Neural crest cell (in vitro differentiated cells): Measurements from ENCODE around the gene VPS13C. TPM values are rescaled to one million over a fixed set of nuclear protein-coding genes. Genes with fewer than 3 reads are reported as not detected.

Experiments
- DNase-seq: peaks from one replicate; pipeline ENCODE4 v3.0.0; 2021; ENCODE audit warnings: low read depth, mixed read lengths, low spot score
- H3K27ac Mint-ChIP-seq: one replicate; pipeline ENCODE4 v1.8.0; 2021; ENCODE audit warnings: mild to moderate bottlenecking, mixed read lengths; ENCODE audit not compliant: unreplicated experiment
- H3K27me3 Mint-ChIP-seq: 2 replicates; pipeline ENCODE4 v1.8.0; 2021; ENCODE audit warnings: low read depth, mild to moderate bottlenecking, mixed read lengths
- H3K36me3 Mint-ChIP-seq: 2 replicates; pipeline ENCODE4 v1.8.0; 2021; ENCODE audit warnings: low read depth, mild to moderate bottlenecking, mixed read lengths
- H3K4me1 Mint-ChIP-seq: 2 replicates; pipeline ENCODE4 v1.8.0; 2021; ENCODE audit warnings: mixed read lengths
- H3K4me3 Mint-ChIP-seq: one replicate; pipeline ENCODE4 v1.8.0; 2021; ENCODE audit warnings: mild to moderate bottlenecking, mixed read lengths
- H3K9me3 Mint-ChIP-seq: 2 replicates; pipeline ENCODE4 v1.8.0; 2021; ENCODE audit warnings: mixed read lengths
- CTCF ChIP-seq: fragments of 200-600 bp; sonication (generic); conservative IDR thresholded peaks from 2 replicates; pipeline ENCODE4 v1.5.0; 2021; ENCODE audit warnings: antibody characterized with exemption, mild to moderate bottlenecking
- total RNA-seq: library from RNA; stranded (reverse); gene quantifications from 2 replicates; pipeline ENCODE4 v1.2.1, GENCODE V29; 2021

The VPS13C gene
- total RNA-seq, 1 donor from 2014 or later, result 33.1 TPM

DNA sequence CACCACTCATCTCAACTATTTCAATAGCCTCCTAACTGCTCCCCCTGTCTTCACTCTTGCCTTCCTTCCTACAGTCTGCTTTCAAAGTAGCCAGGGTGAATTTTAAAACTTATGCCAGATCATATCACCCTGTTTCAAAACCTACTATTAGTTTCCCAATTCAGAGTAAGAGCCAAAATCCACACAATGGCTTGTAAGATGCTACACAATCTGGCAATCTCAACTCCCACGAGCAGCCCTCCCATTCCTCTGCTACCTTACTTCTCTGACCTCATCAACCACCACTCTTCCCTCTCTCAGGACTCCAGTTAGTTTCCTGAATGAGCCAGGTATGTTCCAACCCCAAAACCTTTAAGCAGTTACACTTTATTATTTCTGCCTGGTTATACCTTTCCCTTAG, 62.5 kb downstream of the VPS13C start:
- no peaks in the 10 kb centered on the region for H3K27me3 Mint-ChIP-seq

DNA sequence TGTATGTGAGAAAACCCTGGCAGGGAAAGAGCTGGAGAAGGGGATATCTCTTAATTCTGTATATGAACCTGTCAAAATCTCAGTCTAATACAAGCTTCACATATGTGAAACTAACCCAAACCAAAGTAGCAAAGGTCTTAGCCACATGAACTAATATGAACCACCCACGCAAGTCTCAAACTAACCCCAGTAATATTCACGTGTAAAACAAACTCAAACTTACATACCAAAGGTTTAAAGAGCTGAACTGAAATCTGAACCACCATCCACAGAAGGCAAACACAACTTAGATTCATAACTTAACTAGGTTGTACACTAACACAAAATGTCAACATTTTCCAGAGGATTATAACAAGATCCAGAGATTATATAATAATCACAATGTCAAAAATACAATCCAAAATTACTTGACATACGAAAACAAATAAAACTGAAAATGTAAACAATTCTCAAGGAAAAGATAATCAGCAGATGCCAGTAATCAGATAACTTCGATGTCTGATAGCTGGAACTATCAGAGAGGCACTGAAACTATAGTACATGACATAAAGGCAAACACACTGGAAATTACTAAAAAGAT, 64.1 kb downstream of the VPS13C start:
- Mint-ChIP-seq H3K36me3 (peaks cover 8% of the 10 kb centered on the region), H3K27ac (no peak overlapping the region), H3K4me1 (no peaks in the 10 kb centered on the region), H3K27me3 (no peaks in the 10 kb centered on the region), H3K4me3 (no peak overlapping the region), H3K9me3 (no peaks in the 10 kb centered on the region)
- TF ChIP-seq CTCF, result no peak
- DNase-seq, result no peak

More for the DNA sequence above, 62.5 kb downstream of the VPS13C start:
- H3K36me3 Mint-ChIP-seq, result peaks cover 8% of the 10 kb centered on the region
- no peaks in the 10 kb centered on the region for H3K9me3 Mint-ChIP-seq
- DNase-seq, result no peak
- no peak overlapping the region for H3K27ac Mint-ChIP-seq
- no peak for TF ChIP-seq CTCF
- H3K4me1 Mint-ChIP-seq, result no peaks in the 10 kb centered on the region
- no peak overlapping the region for H3K4me3 Mint-ChIP-seq

DNA sequence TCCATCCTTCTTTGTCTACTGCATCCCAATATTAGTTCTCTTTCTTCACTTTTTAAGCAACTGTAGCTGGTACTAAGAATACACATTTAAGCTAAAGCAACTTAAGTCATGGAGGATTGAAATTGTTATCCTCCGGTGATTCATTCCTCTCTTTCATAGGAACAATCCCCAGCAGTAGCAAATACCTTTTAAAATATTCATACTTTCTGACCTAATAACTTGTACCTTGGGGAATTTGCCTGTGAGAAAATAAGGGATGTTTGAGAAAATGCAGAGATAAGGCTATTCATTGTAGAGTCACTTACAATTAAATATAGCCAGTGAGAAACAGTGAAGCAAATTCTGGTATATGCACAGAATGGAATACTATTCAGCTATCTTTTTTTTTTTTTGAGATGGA, 66.0 kb downstream of the VPS13C start:
- TF ChIP-seq CTCF, result no peak
- no peaks in the 10 kb centered on the region for H3K4me1 Mint-ChIP-seq
- no peak for DNase-seq
- no peaks in the 10 kb centered on the region for H3K27me3 Mint-ChIP-seq
- no peak overlapping the region for H3K4me3 Mint-ChIP-seq
- no peak overlapping the region for H3K27ac Mint-ChIP-seq
- peaks cover 12% of the 10 kb centered on the region for H3K36me3 Mint-ChIP-seq
- H3K9me3 Mint-ChIP-seq, result no peaks in the 10 kb centered on the region

DNA sequence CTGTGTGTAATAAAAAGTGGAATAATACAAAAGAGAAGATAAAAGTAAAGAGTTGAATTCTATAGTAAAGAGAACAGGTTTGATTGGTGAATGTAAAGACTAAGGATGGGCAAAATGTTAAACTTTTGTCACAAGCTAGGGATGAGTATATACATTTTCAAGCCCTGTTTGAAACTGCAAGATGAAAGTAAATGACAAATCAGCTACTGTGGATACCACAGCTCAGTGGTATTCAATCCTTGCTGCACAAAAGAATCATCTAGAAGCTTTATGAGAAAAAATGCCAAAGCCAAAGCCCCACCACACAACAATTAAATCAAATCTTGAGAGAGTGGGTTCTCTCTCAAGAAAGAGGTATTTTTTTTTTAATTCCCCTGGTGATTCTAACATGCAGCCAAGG, 67.7 kb downstream of the VPS13C start:
- Mint-ChIP-seq H3K4me3 (no peak overlapping the region), H3K36me3 (peaks cover 25% of the 10 kb centered on the region), H3K27me3 (no peaks in the 10 kb centered on the region), H3K27ac (no peak overlapping the region), H3K4me1 (no peaks in the 10 kb centered on the region), H3K9me3 (peaks cover 4% of the 10 kb centered on the region)
- no peak for DNase-seq
- TF ChIP-seq CTCF, result no peak

DNA sequence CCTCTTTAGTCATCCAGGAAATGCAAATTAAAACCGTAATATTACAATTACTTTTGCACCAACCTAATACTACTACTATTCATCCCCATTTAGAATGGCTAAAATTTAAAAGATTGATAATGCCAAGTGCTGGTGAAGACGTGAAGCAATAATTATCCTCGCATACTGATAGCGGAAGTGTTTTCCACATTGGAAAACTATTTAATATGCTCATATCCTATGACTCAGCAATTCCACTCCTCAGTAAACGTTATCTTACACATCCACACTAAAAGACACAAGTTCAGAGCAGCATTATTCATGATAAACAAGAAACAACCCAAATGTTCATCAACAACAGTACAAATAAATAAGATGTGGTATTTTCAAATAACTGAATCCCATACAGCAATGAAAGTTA, 70.6 kb downstream of the VPS13C start:
- H3K27me3 Mint-ChIP-seq, result no peaks in the 10 kb centered on the region

More for the DNA sequence above, 70.6 kb downstream of the VPS13C start:
- TF ChIP-seq CTCF, result no peak
- no peak overlapping the region for H3K4me3 Mint-ChIP-seq
- no peaks in the 10 kb centered on the region for H3K4me1 Mint-ChIP-seq
- peaks cover 29% of the 10 kb centered on the region for H3K36me3 Mint-ChIP-seq
- peaks cover 4% of the 10 kb centered on the region for H3K9me3 Mint-ChIP-seq
- DNase-seq, result no peak
- no peak overlapping the region for H3K27ac Mint-ChIP-seq
